Measurements from ENCODE around the gene MRPS24.
A peak's percentile ranks its signal among the peaks of the same experiment; 100 is the strongest.
"Not testable (repeated sequence)": the region's sequence is repeated elsewhere in the genome, so short reads cannot be mapped to it uniquely, and the experiment has no call there.

Gene MRPS24

GRCh38 chr7:43869006-43869866 is at the start of gene MRPS24:
TSS of gene MRPS24 (minus strand) at chr7:43869517. CDS start at chr7:43869495, 22 bp downstream.
- DNase-seq (ENCODE audit: low read depth in 2 of 2) = peak; percentile 85 to 96

DNA sequence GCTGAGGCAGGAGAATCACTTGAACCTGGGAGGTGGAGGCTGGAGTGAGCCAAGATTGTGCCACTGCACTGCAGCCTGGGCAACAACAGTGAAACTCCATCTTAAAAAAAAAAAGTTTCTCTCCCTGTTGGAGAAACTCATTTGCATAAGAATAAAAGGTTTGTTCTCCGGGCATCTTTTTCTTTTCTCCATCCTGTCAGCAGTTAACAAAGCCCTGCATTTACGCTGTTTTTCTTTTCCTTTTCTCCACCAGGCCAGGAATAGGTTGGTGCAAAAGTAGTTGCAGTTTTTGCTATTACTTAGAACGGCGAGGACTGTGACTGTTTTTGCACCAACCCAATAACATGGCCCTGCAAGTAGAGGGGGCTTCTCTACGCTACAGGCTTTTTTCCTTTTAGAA is 46.6 kb upstream of the MRPS24 start:
- DNase-seq (ENCODE audit: low read depth in 2 of 2) = no peak

- DNase-seq (ENCODE audit: low read depth in 2 of 2) = no peak
Measured at GRCh38 chr7:43914795-43915194, 45.5 kb upstream of the MRPS24 start.

DNA sequence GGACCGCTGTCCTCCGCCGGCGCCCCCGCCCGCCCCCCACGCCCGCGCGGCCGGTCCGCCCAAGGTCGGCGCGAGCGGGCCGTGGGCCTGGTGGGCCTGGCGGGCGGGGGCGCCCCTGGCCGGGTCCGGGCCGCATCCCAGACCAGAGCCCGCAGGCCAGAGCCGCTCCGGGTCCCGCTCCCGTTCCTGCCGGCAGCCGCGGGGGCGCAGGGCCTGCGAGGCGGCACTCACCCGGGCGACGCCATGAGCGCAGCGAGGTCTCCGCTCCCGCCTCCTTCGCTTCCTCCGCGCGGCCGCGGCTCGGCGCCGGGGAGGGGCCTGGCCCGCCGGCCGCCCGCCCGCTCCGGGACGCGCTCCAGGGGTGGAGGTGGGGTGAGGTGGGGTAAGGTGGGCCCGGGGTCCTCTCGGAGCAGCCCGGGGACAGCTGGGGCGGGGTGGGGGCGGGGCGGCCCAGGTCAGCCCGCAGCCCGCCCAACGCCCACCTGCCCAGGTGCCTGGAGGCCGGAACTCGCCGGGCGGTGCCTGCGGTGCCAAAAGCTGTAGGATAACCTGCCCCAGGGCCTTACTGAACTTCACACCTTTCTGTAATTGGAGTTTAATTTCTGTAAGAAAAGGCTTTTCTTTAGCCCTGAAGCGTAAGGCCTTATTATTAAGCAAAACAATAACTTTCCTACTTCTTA is 37.2 kb upstream of the MRPS24 start, which contains the start of gene URGCP:
Gene URGCP (minus strand): TSS at position 266 of the 680 bp plus-strand sequence. CDS start 21 bp downstream, at position 245.
- peak; percentile 20 to 37 for DNase-seq (ENCODE audit: low read depth in 2 of 2)

- DNase-seq (ENCODE audit: low read depth in 2 of 2) = peak in 1 of 2 experiments; percentile 11
Measured at GRCh38 chr7:43905956-43906330, 36.6 kb upstream of the MRPS24 start.

DNA sequence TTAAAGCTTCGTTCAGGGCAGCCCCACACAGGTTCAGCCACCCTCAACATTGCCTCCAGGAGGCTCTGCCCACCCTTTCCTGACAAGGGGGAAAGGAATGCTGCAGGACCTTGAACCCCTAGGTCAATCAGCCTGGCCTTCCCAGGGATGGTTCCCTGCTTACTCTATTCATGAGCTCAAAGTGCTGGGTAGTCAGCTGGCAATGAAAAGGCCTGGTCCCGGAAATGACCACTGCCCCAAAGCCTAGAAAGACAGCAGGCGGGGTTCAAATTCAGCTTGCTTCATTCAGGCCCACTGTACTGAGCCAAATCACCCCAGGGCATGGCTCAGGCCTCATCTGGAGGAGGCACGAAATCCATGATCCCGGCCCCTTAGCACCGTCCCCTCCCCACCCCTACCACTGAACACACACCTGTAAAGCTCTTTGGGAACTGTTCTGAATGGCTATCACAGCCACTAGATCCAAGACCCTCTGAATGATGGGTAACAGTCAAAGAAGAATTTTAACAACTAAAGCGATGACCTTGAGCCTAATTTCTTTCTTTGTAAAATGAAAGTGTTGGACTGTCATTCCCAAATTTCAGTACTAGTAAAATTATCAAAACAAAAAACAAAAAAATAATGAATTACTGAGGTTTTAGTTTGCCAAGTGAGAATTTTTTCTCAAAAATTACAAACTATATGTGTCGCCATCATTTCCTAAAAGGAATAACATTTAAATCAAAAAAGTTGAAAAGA is 36.1 kb upstream of the MRPS24 start:
- no peak for DNase-seq (ENCODE audit: low read depth in 2 of 2)

- DNase-seq (ENCODE audit: low read depth in 2 of 2) = no peak
Measured at GRCh38 chr7:43904533-43905208, 35.4 kb upstream of the MRPS24 start.

DNA sequence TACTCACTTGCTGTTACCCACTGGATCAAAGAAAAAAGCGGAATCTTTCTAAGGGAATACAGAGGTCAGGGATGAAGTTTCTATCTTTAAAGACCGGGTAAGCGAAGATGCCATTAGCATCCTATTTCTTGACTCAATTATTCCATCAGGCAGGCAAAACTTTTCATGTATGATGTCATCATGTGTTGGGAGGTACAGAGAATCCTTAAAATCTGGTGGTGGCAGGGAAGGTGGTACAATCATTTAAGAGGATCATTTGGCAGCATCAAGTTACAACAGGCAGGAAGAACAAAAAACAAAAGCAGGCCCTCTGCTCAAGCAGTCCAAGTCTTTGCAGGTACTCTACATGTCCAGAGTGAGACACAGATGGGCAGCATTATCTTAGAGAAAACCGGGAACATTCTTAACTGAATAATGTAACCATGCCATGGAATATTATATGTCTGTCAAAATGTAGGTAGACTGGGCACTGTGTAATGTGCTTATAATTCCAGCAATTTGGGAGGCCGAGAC is 33.3 kb upstream of the MRPS24 start:
- no peak for DNase-seq (ENCODE audit: low read depth in 2 of 2)

- DNase-seq (ENCODE audit: low read depth in 2 of 2) = not testable (repeated sequence)
Measured at GRCh38 chr7:43898571-43898970, 29.3 kb upstream of the MRPS24 start.

DNA sequence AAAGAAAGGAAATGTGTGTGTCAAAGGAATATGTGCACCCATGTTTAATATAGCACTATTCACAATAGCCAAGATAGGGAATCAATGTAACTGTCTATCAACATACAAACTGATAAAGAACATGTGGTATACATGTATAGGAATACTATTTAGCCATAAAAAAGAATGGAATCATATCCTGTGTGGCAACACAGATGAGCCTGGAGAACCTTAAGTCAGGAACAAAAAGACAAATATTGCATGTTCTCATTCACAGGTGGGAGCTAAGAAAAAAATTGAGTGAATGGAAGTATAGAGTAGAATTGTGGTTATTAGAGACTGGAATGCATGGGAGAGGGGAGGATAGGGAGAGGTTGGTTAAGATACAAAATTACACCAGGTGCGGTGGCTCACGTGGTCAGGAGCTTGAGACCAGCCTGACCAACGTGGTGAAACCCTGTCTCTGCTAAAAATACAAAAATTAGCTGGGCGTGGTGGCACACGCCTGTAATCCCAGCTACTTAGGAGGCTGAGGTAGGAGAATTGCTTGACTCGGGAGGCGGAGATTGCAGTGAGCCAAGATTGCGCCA is 26.6 kb upstream of the MRPS24 start:
- no peak for DNase-seq (ENCODE audit: low read depth in 2 of 2)

DNA sequence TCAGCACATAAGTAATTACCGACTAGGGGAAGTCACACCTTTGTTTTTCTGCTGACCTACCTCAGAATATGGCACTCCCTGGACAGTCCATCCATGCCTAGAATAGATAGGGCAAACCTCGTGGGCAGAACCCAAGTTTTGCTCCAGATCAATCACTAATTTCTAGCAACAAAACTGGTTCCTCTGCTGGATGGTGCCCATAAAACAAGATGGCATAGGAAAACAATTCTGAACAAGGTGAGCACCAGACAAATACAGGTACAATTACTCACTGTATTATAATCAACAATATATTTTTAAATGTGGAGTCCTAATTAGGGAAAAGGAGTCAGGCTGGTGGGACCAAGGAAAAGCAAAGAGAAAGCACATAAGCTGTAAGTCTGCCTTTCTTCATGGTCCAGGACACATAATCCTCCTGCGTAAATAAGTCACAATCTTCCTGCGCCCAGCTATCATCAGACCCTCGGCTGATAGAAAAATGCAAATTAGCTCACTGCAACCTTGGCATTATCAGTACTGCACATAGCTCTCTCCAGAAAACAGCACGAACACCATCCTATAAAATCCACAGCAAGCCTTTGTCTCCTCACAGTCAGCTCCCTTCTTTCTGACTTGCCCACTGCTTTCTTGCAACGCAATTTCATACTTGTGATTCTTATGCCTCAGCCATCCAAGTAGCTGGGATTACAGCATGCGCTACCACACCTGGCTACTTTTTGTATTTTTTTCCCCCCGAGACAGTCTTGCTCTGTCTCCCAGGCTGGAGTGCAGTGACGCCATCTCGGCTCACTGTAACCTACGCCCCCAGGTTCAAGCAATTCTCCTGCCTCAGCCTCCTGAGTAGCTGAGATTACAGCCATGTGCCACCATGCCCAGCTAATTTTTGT is 22.0 kb upstream of the MRPS24 start:
- no peak for DNase-seq (ENCODE audit: low read depth in 2 of 2)

DNA sequence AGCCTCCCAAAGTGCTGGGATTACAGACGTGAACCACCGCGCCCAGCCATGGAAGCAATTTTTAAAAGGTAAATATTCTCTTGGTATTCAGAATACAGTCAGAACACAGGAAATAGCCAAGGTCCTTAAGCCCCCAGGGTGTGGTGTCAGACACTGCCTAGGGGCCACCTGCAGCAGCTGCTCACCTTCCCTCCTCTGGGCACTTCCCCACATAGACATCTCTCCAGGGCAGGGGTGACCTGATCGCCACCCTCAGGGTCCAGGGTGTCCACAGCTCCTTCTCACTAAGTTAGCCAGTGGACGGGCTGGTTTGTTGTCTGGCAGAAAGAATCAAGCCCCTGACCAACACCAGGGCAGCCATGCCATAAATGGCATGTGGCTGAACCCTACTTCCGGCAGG is 21.2 kb upstream of the MRPS24 start:
- no peak for DNase-seq (ENCODE audit: low read depth in 2 of 2)

DNA sequence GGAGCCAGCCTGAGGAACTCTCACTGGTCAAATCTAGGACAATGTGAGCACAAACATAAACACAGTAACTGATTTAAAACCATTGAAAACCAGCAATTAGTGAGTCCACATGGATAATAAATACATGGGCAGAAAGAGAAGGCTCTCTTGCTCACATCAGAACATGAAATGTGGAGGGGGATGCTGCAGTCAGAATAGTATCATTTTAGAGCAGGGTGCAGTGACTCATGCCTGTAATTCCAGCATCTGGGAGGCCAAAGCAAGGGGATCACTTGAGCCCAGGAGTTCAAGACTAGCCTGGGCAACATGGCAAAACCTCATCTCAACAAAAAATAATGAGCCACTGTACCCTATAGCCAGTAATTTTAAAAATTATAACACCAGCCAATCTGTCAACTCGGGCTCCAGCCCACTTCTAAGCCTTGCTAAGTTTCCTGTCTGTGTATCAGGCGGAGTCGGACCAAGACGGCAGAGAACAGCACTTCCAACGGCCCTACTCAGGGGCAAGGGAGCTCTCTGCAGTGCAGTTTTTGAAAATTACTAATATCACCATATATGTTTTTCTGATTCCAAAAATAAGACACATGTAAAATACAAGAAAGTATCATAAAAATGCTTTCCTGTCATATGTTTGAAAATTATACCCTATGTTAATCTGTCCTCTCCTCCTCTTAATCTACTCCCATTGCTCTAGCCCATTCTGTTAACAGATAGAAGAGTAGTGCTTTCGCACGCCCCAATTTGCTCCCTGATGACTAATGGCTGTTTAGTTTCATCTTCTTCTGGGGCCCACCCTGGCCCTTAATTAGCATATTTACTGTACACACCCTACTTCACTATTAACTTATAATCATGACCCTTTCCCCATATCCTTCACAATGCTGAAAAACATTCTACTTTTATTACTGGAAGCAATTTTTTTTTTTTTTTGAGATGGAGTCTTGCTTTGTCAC is 20.0 kb upstream of the MRPS24 start:
- DNase-seq (ENCODE audit: low read depth in 2 of 2) = no peak

GRCh38 chr7:43884617-43885016 is 15.3 kb upstream of the MRPS24 start:
- DNase-seq (ENCODE audit: low read depth in 2 of 2) = no peak

- DNase-seq (ENCODE audit: low read depth in 2 of 2) = no peak
Measured at GRCh38 chr7:43884209-43884608, 14.9 kb upstream of the MRPS24 start.

DNA sequence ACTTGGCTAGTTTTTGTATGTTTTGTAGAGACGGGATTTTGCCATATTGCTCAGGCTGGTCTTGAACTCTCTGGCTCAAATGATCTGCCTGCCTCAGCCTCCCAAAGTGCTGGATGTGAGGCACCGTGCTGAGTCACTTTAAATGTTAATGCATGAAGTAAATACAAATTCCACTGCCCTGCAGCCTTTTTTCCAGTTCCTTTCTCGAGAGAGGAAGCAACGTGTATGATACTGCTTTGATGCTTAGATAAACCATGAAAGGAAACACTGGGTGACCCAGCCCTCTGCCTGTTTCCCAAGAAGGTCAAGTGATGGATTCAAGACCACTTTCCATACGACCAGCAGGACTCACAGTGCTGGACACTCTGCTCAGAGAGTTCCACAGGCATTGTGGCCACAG is 11.3 kb upstream of the MRPS24 start:
- no peak for DNase-seq (ENCODE audit: low read depth in 2 of 2)

DNA sequence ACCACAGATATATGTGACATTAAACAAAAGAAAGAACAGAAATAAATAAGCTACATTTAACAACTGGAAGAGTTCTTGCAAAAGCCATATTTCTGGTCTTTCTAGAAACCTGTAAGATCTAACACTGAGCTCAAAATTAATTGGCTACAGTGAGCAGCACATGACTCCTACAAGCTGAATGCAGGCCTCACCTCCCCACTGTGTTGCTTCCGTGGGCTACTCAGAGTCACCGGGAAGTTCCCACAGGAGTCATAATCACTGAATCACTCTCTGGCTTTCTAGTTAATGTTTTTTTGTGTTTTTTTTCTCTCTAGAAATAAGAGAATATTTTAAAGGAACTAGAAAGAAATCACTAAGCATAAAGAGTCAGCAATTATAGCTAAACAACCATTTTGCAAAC is 10.2 kb upstream of the MRPS24 start:
- no peak for DNase-seq (ENCODE audit: low read depth in 2 of 2)

GRCh38 chr7:43878867-43879266 is 9.6 kb upstream of the MRPS24 start:
- DNase-seq (ENCODE audit: low read depth in 2 of 2) = no peak

Measured in stimulated activated CD4-positive, alpha-beta T cell treated with anti-CD3 and anti-CD28 coated beads, Interleukin-12 subunit alpha, Interleukin-12 subunit beta, amount 100 ng/mL, for 24 hours (primary cell).